NCI-H1105 (cell line): Measurements from ENCODE around the gene POLR1A.

ENCODE experiments used
- DNase-seq: peaks from one replicate; lab custom pipeline; 2025; lab: John Stamatoyannopoulos, UW

POLR1A gene

GRCh38 chr2:86037795-86038192 is 67.9 kb downstream of the POLR1A start:
- no peak for DNase-seq

GRCh38 chr2:86037141-86037794 is 68.4 kb downstream of the POLR1A start:
- DNase-seq = peak; percentile 65

GRCh38 chr2:86036669-86037138 is 69.0 kb downstream of the POLR1A start:
- DNase-seq = no peak

GRCh38 chr2:86035883-86036668 is 69.6 kb downstream of the POLR1A start:
- DNase-seq = peak; percentile 96

GRCh38 chr2:86035376-86035882 is 70.3 kb downstream of the POLR1A start:
- no peak for DNase-seq

GRCh38 chr2:86033751-86034692 is 71.7 kb downstream of the POLR1A start:
- DNase-seq = no peak

- DNase-seq = no peak
Observed at GRCh38 chr2:86032861-86033595, 72.7 kb downstream of the POLR1A start.

GRCh38 chr2:86031606-86032005 is 74.1 kb downstream of the POLR1A start:
- no peak for DNase-seq

- no peak for DNase-seq
Observed at GRCh38 chr2:86031151-86031550, 74.5 kb downstream of the POLR1A start.

GRCh38 chr2:86029873-86030272 is 75.8 kb downstream of the POLR1A start:
- no peak for DNase-seq

- no peak for DNase-seq
Observed at GRCh38 chr2:86028766-86029381, 76.8 kb downstream of the POLR1A start.

- no peak for DNase-seq
Observed at GRCh38 chr2:86027922-86028765, 77.5 kb downstream of the POLR1A start.

- DNase-seq = no peak
Observed at GRCh38 chr2:86027196-86027921, 78.3 kb downstream of the POLR1A start.

- no peak for DNase-seq
Observed at GRCh38 chr2:86026744-86027065, 79.0 kb downstream of the POLR1A start.

GRCh38 chr2:86025976-86026743 is 79.5 kb downstream of the POLR1A start:
- DNase-seq = no peak

- DNase-seq = no peak
Observed at GRCh38 chr2:86025229-86025820, 80.4 kb downstream of the POLR1A start.

GRCh38 chr2:86023366-86023712 is 82.3 kb downstream of the POLR1A start:
- DNase-seq = no peak

GRCh38 chr2:86022661-86023365 is 82.9 kb downstream of the POLR1A start:
- DNase-seq = no peak
